Activated CD8-positive, alpha-beta T cell treated with anti-CD3 and anti-CD28 coated beads for 36 hours (primary cell): Measurements from ENCODE around the gene PRF1. TPM values are rescaled to one million over a fixed set of nuclear protein-coding genes. Genes with fewer than 3 reads are reported as not detected.

Experiments used
- ATAC-seq: fragments of 200-7000 bp; cut with Tn5 transposase; one replicate; pipeline ENCODE4 v1.10.0; 2021; ENCODE audit warnings: mild to moderate bottlenecking, moderate library complexity
- CTCF ChIA-PET: fragments of 350-600 bp; sonication (Branson Sonifier 250); formaldehyde crosslinking; loops from one replicate; lab custom pipeline; 2021; ENCODE audit warnings: antibody characterized with exemption; lab: Charles Lee
- POLR2A ChIA-PET: fragments of 350-600 bp; sonication (Branson Sonifier 250); formaldehyde crosslinking; loops from one replicate; lab custom pipeline; 2021; ENCODE audit warnings: antibody characterized with exemption; lab: Charles Lee
- DNase-seq: peaks from one replicate; pipeline ENCODE4 v3.0.0-alpha.2; 2020
- H3K27ac Mint-ChIP-seq: one replicate; pipeline ENCODE4 v1.8.0; 2021; ENCODE audit warnings: mild to moderate bottlenecking, mixed read lengths
- H3K27me3 Mint-ChIP-seq: one replicate; pipeline ENCODE4 v1.8.0; 2021; ENCODE audit warnings: mixed read lengths
- H3K36me3 Mint-ChIP-seq: one replicate; pipeline ENCODE4 v1.8.0; 2021; ENCODE audit warnings: low read depth, mixed read lengths
- H3K4me1 Mint-ChIP-seq: one replicate; pipeline ENCODE4 v1.8.0; 2021; ENCODE audit warnings: low read depth, mixed read lengths
- H3K4me3 Mint-ChIP-seq: one replicate; pipeline ENCODE4 v1.8.0; 2021; ENCODE audit warnings: mild to moderate bottlenecking, moderate library complexity, mixed read lengths
- H3K9me3 Mint-ChIP-seq: one replicate; pipeline ENCODE4 v1.8.0; 2021; ENCODE audit warnings: mixed read lengths
- intact Hi-C: fragments of 100-400 bp; cut with micrococcal nuclease; formaldehyde crosslinking; loops from one replicate; pipeline ENCODE4 v1.10.0; 2022
- total RNA-seq, 2 experiments: library from RNA; stranded (reverse); gene quantifications; one replicate each; pipeline ENCODE4 v1.2.3, GENCODE V29; 2021
- TF ChIP-seq, protein P1 (sequence below): fragments of 200-600 bp; IDR thresholded peaks from one replicate; pipeline ENCODE4 v1.8.0; 2022; ENCODE audit warnings: antibody characterized with exemption, mild to moderate bottlenecking

PRF1 gene
- total RNA-seq, 2 experiments from 2014 or later = 107 to 113 TPM

DNA sequence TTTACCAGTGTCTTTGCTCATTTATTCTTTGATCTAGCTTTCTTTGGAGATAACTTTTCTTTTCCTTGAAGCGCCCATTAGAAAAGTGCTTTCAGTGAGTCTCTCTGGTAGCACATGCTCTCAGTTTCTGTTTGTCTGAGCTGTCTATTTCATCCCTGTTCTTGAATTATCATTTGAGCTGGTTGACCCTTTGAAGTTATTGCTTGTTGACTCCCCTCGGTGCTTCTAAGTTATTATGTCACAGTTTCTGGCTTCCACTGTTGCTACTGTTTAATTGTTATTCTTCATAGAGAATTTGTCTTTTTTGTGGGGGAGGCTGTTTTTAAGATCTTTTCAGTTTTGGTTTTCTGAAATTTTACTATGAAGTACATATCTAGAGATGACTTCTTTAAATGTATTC lies 11.4 kb upstream of the PRF1 start:
- peak overlapping the region; percentile 17 for H3K27ac Mint-ChIP-seq
- H3K9me3 Mint-ChIP-seq = peaks cover 1% of the 10 kb centered on the region
- TF ChIP-seq, protein P1, sequence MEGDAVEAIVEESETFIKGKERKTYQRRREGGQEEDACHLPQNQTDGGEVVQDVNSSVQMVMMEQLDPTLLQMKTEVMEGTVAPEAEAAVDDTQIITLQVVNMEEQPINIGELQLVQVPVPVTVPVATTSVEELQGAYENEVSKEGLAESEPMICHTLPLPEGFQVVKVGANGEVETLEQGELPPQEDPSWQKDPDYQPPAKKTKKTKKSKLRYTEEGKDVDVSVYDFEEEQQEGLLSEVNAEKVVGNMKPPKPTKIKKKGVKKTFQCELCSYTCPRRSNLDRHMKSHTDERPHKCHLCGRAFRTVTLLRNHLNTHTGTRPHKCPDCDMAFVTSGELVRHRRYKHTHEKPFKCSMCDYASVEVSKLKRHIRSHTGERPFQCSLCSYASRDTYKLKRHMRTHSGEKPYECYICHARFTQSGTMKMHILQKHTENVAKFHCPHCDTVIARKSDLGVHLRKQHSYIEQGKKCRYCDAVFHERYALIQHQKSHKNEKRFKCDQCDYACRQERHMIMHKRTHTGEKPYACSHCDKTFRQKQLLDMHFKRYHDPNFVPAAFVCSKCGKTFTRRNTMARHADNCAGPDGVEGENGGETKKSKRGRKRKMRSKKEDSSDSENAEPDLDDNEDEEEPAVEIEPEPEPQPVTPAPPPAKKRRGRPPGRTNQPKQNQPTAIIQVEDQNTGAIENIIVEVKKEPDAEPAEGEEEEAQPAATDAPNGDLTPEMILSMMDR = no peak
- POLR2A ChIA-PET = interaction anchor here (1.0 kb wide), 1 partner anchor 37 kb away, joined by 4 read pairs; no protein-coding TSS in a partner anchor
- H3K4me1 Mint-ChIP-seq = peaks cover 76% of the 10 kb centered on the region
- CTCF ChIA-PET = interaction anchor here (0.8 kb wide), 1 partner anchor 145 kb away, joined by 3 read pairs; no protein-coding TSS in a partner anchor
- no peak for DNase-seq
- H3K4me3 Mint-ChIP-seq = no peak overlapping the region
- intact Hi-C loops = loop anchor here (10.0 kb wide), 1 partner anchor 59 kb away; no protein-coding TSS in a partner anchor
- H3K36me3 Mint-ChIP-seq = no peaks in the 10 kb centered on the region
- H3K27me3 Mint-ChIP-seq = no peaks in the 10 kb centered on the region
- ATAC-seq = peak; percentile 21

DNA sequence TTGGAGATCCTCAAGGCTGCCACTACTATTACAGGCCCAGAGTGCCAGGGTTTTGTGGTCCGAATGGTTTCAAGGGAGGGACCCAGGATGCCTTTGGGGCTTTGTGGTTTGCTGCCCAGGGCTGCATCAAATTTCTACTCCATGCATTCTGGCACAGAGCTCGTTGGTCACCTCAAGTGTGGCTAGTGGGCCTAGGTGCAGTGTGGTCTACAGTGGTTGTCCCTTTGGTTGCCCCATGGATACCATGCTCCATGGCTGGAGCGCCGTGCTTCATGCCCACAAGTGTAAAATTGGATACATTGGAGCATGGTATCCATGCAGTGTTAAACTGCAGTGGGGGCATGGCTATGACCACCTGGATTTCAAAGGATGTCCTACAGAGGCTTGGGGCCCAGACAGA lies 5.4 kb upstream of the PRF1 start:
- ChIA-PET POLR2A (no interaction called here), CTCF (no interaction called here)
- Mint-ChIP-seq H3K27ac (no peak overlapping the region), H3K4me1 (peaks cover 53% of the 10 kb centered on the region), H3K4me3 (no peak overlapping the region), H3K36me3 (no peaks in the 10 kb centered on the region), H3K27me3 (no peaks in the 10 kb centered on the region), H3K9me3 (peaks cover 1% of the 10 kb centered on the region)
- no peak for DNase-seq
- intact Hi-C loops = no loop called here
- ATAC-seq = no peak
- TF ChIP-seq, protein P1 = no peak

DNA sequence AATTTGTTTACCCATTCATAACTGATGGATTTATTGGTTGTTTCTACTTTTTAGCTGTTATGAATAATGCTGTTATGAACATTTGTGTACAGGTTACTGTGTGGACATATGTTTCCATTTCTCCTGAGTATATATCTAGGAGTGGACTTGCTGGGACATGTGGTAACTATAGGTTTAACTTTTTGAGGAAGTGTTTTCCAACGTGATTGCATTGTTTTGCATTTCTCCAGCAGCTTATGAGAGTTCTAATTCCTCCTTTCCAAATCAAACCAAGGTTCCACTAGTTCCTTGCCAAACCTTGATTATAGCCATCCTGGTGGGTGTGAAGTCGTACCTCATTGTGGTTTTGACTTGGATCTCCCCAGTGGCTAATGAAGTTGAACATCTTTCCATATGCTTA lies 2.6 kb upstream of the PRF1 start:
- ATAC-seq = no peak
- TF ChIP-seq, protein P1 = no peak
- ChIA-PET CTCF (no interaction called here), POLR2A (interaction anchor here (0.6 kb wide), 1 partner anchor 230 kb away, joined by 3 read pairs; no protein-coding TSS in a partner anchor)
- H3K36me3 Mint-ChIP-seq = peaks cover 18% of the 10 kb centered on the region
- intact Hi-C loops = no loop called here
- H3K4me3 Mint-ChIP-seq = no peak overlapping the region
- no peak for DNase-seq
- H3K9me3 Mint-ChIP-seq = no peaks in the 10 kb centered on the region
- H3K4me1 Mint-ChIP-seq = peaks cover 52% of the 10 kb centered on the region
- no peaks in the 10 kb centered on the region for H3K27me3 Mint-ChIP-seq
- no peak overlapping the region for H3K27ac Mint-ChIP-seq

DNA sequence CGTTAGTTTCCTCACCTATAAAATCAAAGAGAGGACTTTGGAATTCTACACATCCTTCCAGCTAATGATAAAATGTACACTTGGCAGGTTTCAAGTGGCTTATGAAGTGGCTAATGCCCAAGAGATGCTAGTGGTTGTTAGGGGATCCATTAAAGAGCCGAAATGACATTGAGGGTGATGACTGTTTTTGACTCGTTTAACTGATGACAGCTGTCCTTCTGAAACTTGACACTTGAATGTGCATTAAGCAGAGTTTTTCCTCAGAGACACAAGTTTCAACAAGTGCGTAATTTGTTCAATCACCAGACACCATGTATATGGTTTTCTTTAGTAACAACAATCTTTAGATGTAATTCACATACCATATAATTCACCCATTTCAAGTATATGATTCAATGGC lies 1.6 kb upstream of the PRF1 start:
- Mint-ChIP-seq H3K36me3 (peaks cover 28% of the 10 kb centered on the region), H3K4me1 (peaks cover 54% of the 10 kb centered on the region), H3K9me3 (no peaks in the 10 kb centered on the region), H3K27ac (peak overlapping the region; percentile 97), H3K27me3 (no peaks in the 10 kb centered on the region), H3K4me3 (peak overlapping the region; percentile 98)
- ChIA-PET CTCF (no interaction called here), POLR2A (no interaction called here)
- ATAC-seq = no peak
- TF ChIP-seq, protein P1 = no peak
- no peak for DNase-seq
- intact Hi-C loops = no loop called here

DNA sequence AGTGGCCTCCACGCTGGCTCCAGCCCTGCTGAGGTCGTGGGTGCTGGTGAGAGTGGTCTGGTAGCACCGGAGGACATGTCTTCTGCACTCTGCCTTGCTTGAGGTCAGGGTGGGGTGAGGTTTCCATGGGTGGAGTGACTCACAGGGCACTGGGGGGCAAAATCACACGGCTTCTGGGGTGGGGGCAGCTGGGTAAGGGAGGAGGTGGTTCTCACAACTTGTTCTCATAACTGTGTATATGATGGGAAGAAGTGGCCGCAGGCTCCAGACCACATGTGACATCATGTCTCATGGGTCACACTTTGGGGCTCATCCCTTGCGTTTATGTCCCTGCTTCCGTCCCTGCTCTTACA lies 884 bp upstream of the PRF1 start:
- peaks cover 34% of the 10 kb centered on the region for H3K36me3 Mint-ChIP-seq
- ChIA-PET CTCF (interaction anchor here (1.2 kb wide), 1 partner anchor 12 kb away, joined by 3 read pairs; no protein-coding TSS in a partner anchor), POLR2A (interaction anchor here (1.1 to 1.7 kb wide), 3 partner anchors 9 to 29 kb away, joined by 3 to 6 read pairs (median 5); no protein-coding TSS in a partner anchor)
- peak overlapping the region; percentile 97 for H3K27ac Mint-ChIP-seq
- ATAC-seq (peak; percentile 31), DNase-seq (peak; percentile 79)
- no peaks in the 10 kb centered on the region for H3K27me3 Mint-ChIP-seq
- peaks cover 59% of the 10 kb centered on the region for H3K4me1 Mint-ChIP-seq
- intact Hi-C loops = loop anchor here (1.0 kb wide), 1 partner anchor 25 kb away; no protein-coding TSS in a partner anchor
- no peaks in the 10 kb centered on the region for H3K9me3 Mint-ChIP-seq
- TF ChIP-seq, protein P1 = no peak
- H3K4me3 Mint-ChIP-seq = peak overlapping the region; percentile 98
